Right lobe of liver (tissue), 6 donors: ENCODE measurements around the gene GFER. TPM values are rescaled to one million over a fixed set of nuclear protein-coding genes. Genes with fewer than 3 reads are reported as not detected.

Experiments
- ATAC-seq, 4 donors: fragments of 200-7000 bp; cut with Tn5 transposase; one replicate each; pipeline ENCODE4 v1.9.1; 2020; ENCODE audit warnings: mild to moderate bottlenecking in 4 of 4, moderate library complexity in 4 of 4
- DNase-seq, 3 donors: peaks; one replicate each; pipeline ENCODE4 v3.0.0-alpha.2; 2020
- H3K27ac ChIP-seq, 3 donors: fragments of 200-600 bp; one replicate each; pipeline ENCODE4 v1.8.0; 2022
- H3K27me3 ChIP-seq, 2 donors: fragments of 200-600 bp; one replicate each; pipeline ENCODE4 v1.8.0; 2022
- H3K36me3 ChIP-seq, 4 donors: fragments of 200-600 bp; sonication (generic) in 1 of 4; one replicate each; pipeline versions ENCODE4 v1.5.1 to v1.8.0; 2017 to 2022; ENCODE audit warnings: control low read depth in 1 of 4
- H3K4me1 ChIP-seq, 4 donors: fragments of 200-600 bp; sonication (generic) in 1 of 4; one replicate each; pipeline versions ENCODE4 v1.5.1 to v1.8.0; 2017 to 2022; ENCODE audit warnings: control low read depth in 1 of 4
- H3K4me3 ChIP-seq, 3 donors: fragments of 200-600 bp; one replicate each; pipeline ENCODE4 v1.8.0; 2022
- H3K9me3 ChIP-seq, 4 donors: fragments of 200-600 bp; sonication (generic) in 1 of 4; one replicate each; pipeline versions ENCODE4 v1.5.1 to v1.8.0; 2017 to 2022; ENCODE audit warnings: control low read depth in 1 of 4
- CTCF ChIP-seq, 4 donors: fragments of 200-600 bp in 3 of 4; fragments of 450-650 bp in 1 of 4; IDR thresholded peaks; one replicate each; pipeline versions ENCODE4 v1.5.1 to v1.8.0; 2016 to 2022; ENCODE audit warnings: antibody characterized with exemption in 4 of 4, mild to moderate bottlenecking in 2 of 4
- POLR2A ChIP-seq: fragments of 450-650 bp; IDR thresholded peaks from one replicate; pipeline ENCODE4 v1.6.1; 2017; ENCODE audit warnings: antibody characterized with exemption, mild to moderate bottlenecking
- WGBS: methylation state at CpG from one replicate; pipeline ENCODE4 v1.1.6; 2018; ENCODE audit warnings: low coverage, low lambda C conversion rate; ENCODE audit not compliant: insufficient coverage; ENCODE audit errors: missing lambda C conversion rate; 5-methylcytosine and 5-hydroxymethylcytosine counted together
- intact Hi-C, 2 donors: fragments of 100-400 bp; cut with DNase I; formaldehyde crosslinking; loops; one replicate each; pipeline versions ENCODE4 v1.11.2 to v1.14.1; 2022
- total RNA-seq, 6 experiments: library from RNA; depleted of rRNA in 2 of 6; stranded (reverse); fragments of >200 nt in 2 of 6; fragmentation: NEBNext Ultra II Directional in 3 of 6; extraction: Animal tissue kit (Norgen Biotek cat#: 25700) in 3 of 6; gene quantifications; one replicate each; pipeline versions ENCODE4 v1.1.0 to v1.2.4, GENCODE V29; 2016 to 2023
- donor health status: DM: no; HTN: yes; CAD: no.
- donor health status: DM: no; HTN: no; CAD: no.
- donor health status: DM: no; HTN: no; CAD: no.
- donor health status: DM: no; HTN: yes; CAD: no.
- donor health status: DM: no; HTN: yes; CAD: no.

Gene GFER
- total RNA-seq, 6 experiments from 2014 or later: 16.1 to 18.6 (median 18.0) TPM

GRCh38 chr16:2023092-2024031, 39.4 kb downstream of the GFER start:
- whole genome bisulfite sequencing: 20% methylated on average over 17 of the region's 53 CpGs
- Histone ChIP-seq H3K27ac (peak overlapping the region; percentile 2 to 38 (median 26)), H3K27me3 (no peaks in the 10 kb centered on the region), H3K4me3 (peak overlapping the region in 1 of 3 donors; percentile 22), H3K4me1 (peaks cover 0 to 35% (median 14%) of the 10 kb centered on the region in 4 donors), H3K36me3 (no peaks in the 10 kb centered on the region), H3K9me3 (no peaks in the 10 kb centered on the region)
- peak; percentile 89 to 99 (median 94) for TF ChIP-seq CTCF (IDR thresholded peaks at IDR 0.05)
- peak; percentile 43 for TF ChIP-seq POLR2A
- ATAC-seq (peak; percentile 85 to 95 (median 88)), DNase-seq (peak; percentile 94 to 96 (median 95))
- intact Hi-C loops: loop anchor here in 1 of 2 donors (5.0 kb wide), 1 partner anchor 124 kb away; the partner anchor contains the start of gene RAB26

GRCh38 chr16:2024032-2024420, 40.0 kb downstream of the GFER start:
- H3K4me1 ChIP-seq: peaks cover 0 to 42% (median 17%) of the 10 kb centered on the region in 4 donors
- H3K4me3 ChIP-seq: no peak overlapping the region
- no peak for ATAC-seq
- no peak for TF ChIP-seq POLR2A
- no peak for TF ChIP-seq CTCF (IDR thresholded peaks at IDR 0.05)
- H3K27ac ChIP-seq: peak overlapping the region in 2 of 3 donors; percentile 2 to 38
- H3K27me3 ChIP-seq: no peaks in the 10 kb centered on the region
- DNase-seq: peak in 1 of 3 donors; percentile 51
- no peaks in the 10 kb centered on the region for H3K9me3 ChIP-seq
- no peaks in the 10 kb centered on the region for H3K36me3 ChIP-seq
- intact Hi-C loops: loop anchor here in 1 of 2 donors (5.0 kb wide), 1 partner anchor 123 kb away; the partner anchor contains the start of gene RAB26
- 70% methylated on average over 12 of the region's 12 CpGs for WGBS

GRCh38 chr16:2025251-2025650, 41.3 kb downstream of the GFER start:
- Histone ChIP-seq H3K27me3 (no peaks in the 10 kb centered on the region), H3K27ac (no peak overlapping the region), H3K9me3 (no peaks in the 10 kb centered on the region), H3K4me1 (peaks cover 0 to 44% (median 22%) of the 10 kb centered on the region in 4 donors), H3K36me3 (peaks cover 0 to 9% (median 0%) of the 10 kb centered on the region in 4 donors), H3K4me3 (no peak overlapping the region)
- intact Hi-C loops: loop anchor here in 1 of 2 donors (5.0 kb wide), 1 partner anchor 122 kb away; the partner anchor contains the start of gene RAB26
- WGBS: no CpG with 5 or more reads among the region's 14 CpGs
- no peak for TF ChIP-seq CTCF (IDR thresholded peaks at IDR 0.05)
- TF ChIP-seq POLR2A: no peak
- peak in 2 of 3 donors; percentile 25 to 54 for DNase-seq
- ATAC-seq: no peak

- intact Hi-C loops: loop anchor here in 1 of 2 donors (5.0 kb wide), 1 partner anchor 121 kb away; the partner anchor contains the start of gene RAB26
- H3K4me3 ChIP-seq: peak overlapping the region; percentile 36 to 85 (median 42)
- WGBS: 20% methylated on average over 1 of the region's 16 CpGs
- ATAC-seq: no peak
- H3K4me1 ChIP-seq: peaks cover 0 to 47% (median 20%) of the 10 kb centered on the region in 4 donors
- no peak for TF ChIP-seq CTCF (IDR thresholded peaks at IDR 0.05)
- TF ChIP-seq POLR2A: no peak
- H3K36me3 ChIP-seq: peaks cover 0 to 13% (median 0%) of the 10 kb centered on the region in 4 donors
- H3K27ac ChIP-seq: peak overlapping the region; percentile 46 to 60 (median 53)
- no peaks in the 10 kb centered on the region for H3K9me3 ChIP-seq
- no peaks in the 10 kb centered on the region for H3K27me3 ChIP-seq
- DNase-seq: peak in 1 of 3 donors; percentile 27
Measured at GRCh38 chr16:2025878-2026460, 42.0 kb downstream of the GFER start.
